HG02884 (cell line): ENCODE measurements around the gene HIBCH.

Experiments used
- ATAC-seq: cut with Tn5 transposase; IDR thresholded peaks from one replicate; pipeline ENCODE4 v1.9.1; 2021; ENCODE audit warnings: mild to moderate bottlenecking, moderate library complexity; ENCODE audit not compliant: unreplicated experiment

Gene HIBCH

GRCh38 chr2:190199109-190199508 lies 120.5 kb downstream of the HIBCH start:
- no peak for ATAC-seq

GRCh38 chr2:190197143-190197720 lies 122.4 kb downstream of the HIBCH start:
- ATAC-seq, result no peak

- ATAC-seq, result no peak
These were observed 129.0 kb downstream of the HIBCH start for GRCh38 chr2:190190507-190191162.

GRCh38 chr2:190188289-190188688 lies 131.3 kb downstream of the HIBCH start:
- no peak for ATAC-seq

- no peak for ATAC-seq
These were observed 133.4 kb downstream of the HIBCH start for GRCh38 chr2:190186238-190186637.

- ATAC-seq, result no peak
These were observed 134.2 kb downstream of the HIBCH start for GRCh38 chr2:190185380-190185779.

- no peak for ATAC-seq
These were observed 135.2 kb downstream of the HIBCH start for GRCh38 chr2:190184460-190184859.

GRCh38 chr2:190183539-190183938 lies 136.1 kb downstream of the HIBCH start:
- ATAC-seq, result no peak

GRCh38 chr2:190182071-190182524 lies 137.5 kb downstream of the HIBCH start:
- ATAC-seq, result no peak

- ATAC-seq, result no peak
These were observed 138.4 kb downstream of the HIBCH start for GRCh38 chr2:190181123-190181669.

- ATAC-seq, result peak; percentile 69
These were observed 139.1 kb downstream of the HIBCH start for GRCh38 chr2:190180313-190181122.

GRCh38 chr2:190179754-190180312 lies 139.8 kb downstream of the HIBCH start:
- ATAC-seq, result no peak

GRCh38 chr2:190178066-190178722 lies 141.4 kb downstream of the HIBCH start:
- no peak for ATAC-seq

GRCh38 chr2:190177249-190178040 lies 142.2 kb downstream of the HIBCH start:
- no peak for ATAC-seq

- ATAC-seq, result no peak
These were observed 146.2 kb downstream of the HIBCH start for GRCh38 chr2:190173392-190173791.

GRCh38 chr2:190170673-190171072 lies 149.0 kb downstream of the HIBCH start:
- no peak for ATAC-seq

GRCh38 chr2:190169221-190170072 lies 150.2 kb downstream of the HIBCH start:
- ATAC-seq, result no peak

- no peak for ATAC-seq
These were observed 151.9 kb downstream of the HIBCH start for GRCh38 chr2:190167702-190168101.

GRCh38 chr2:190165491-190165890 lies 154.1 kb downstream of the HIBCH start:
- ATAC-seq, result no peak
